ENCODE measurements around the gene UBN1.

Gene UBN1

DNA sequence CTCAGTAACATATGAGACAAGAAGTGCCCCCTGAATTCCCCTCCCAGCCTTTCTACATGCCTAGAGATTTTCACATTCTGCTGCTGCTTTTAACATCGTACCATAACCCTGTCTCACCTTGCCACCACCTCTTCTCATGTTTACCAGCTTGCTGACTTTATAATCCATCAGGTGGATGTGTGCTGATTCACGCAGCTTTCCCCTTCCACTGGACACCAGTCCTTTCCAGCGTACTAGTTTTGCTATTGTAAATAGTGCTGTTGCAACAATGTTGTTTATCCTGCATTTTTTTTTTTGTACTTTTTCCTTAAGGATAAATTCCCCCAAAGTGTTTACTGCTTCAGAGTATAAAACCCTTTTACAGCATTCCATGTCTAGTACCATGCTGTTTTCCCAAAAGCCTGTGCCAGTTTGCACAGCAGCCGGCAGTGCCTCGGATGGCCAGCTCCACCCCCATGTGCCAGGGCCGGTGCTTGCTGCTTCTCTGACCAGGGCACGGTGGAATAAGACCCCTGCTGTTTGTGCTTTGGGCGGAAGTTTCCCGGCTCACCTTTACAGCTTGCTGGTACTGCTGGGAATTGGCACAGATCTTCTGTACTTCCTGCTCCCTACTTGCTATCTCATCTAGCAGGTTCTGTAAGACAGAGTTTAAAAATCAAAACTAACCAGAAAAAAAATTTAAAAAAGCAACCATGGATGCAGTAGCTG is 41.3 kb downstream of the UBN1 start:
- Histone ChIP-seq H3K9ac (ENCODE audit: low read length in 2 of 2) (no peak overlapping the region), H3K27me3 (ENCODE audit: control insufficient read depth in 1 of 2, insufficient read depth in 2 of 2, low read length in 2 of 2) (no peaks in the 10 kb centered on the region), H3K27ac (ENCODE audit: low read length) (no peak overlapping the region), H3K4me3 (ENCODE audit: low read length in 2 of 2) (no peak overlapping the region), H3K36me3 (ENCODE audit: control insufficient read depth in 2 of 2, insufficient read depth in 2 of 2, low read length in 2 of 2) (peaks cover 32 to 44% of the 10 kb centered on the region in 2 donors), H3K4me1 (ENCODE audit: control insufficient read depth, insufficient read depth, low read length) (peaks cover 15% of the 10 kb centered on the region), H3K9me3 (ENCODE audit: control insufficient read depth in 2 of 2, low read length in 2 of 2) (no peaks in the 10 kb centered on the region)

DNA sequence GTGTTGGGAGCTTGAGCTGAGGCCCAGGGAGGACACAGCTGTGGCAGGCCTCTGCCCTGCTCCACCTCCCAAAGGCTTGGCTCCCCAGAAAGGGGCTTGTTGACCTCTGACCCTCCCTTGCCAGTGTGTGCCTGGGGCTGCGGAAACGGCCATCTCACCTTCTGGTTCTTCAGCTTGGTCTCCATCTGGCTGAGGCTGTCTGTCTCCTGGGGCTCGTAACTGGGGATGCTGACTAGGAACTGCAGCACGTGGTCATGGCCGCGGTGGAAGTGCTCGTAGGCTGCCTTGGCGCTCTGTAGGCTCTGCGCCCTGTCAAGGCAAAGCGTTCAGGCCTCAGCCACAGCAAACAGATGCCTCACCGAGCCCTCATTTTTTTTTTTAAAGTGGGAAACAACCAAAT is 42.7 kb downstream of the UBN1 start:
- Histone ChIP-seq H3K9ac (ENCODE audit: low read length in 2 of 2) (no peak overlapping the region), H3K4me1 (ENCODE audit: control insufficient read depth, insufficient read depth, low read length) (peaks cover 15% of the 10 kb centered on the region), H3K27ac (ENCODE audit: low read length) (no peak overlapping the region), H3K27me3 (ENCODE audit: control insufficient read depth in 1 of 2, insufficient read depth in 2 of 2, low read length in 2 of 2) (no peaks in the 10 kb centered on the region), H3K9me3 (ENCODE audit: control insufficient read depth in 2 of 2, low read length in 2 of 2) (no peaks in the 10 kb centered on the region), H3K4me3 (ENCODE audit: low read length in 2 of 2) (no peak overlapping the region), H3K36me3 (ENCODE audit: control insufficient read depth in 2 of 2, insufficient read depth in 2 of 2, low read length in 2 of 2) (peaks cover 27 to 30% of the 10 kb centered on the region in 2 donors)

GRCh38 chr16:4890686-4891085 is 43.4 kb downstream of the UBN1 start:
- Histone ChIP-seq H3K4me1 (ENCODE audit: control insufficient read depth, insufficient read depth, low read length) (peaks cover 15% of the 10 kb centered on the region), H3K9me3 (ENCODE audit: control insufficient read depth in 2 of 2, low read length in 2 of 2) (no peaks in the 10 kb centered on the region), H3K4me3 (ENCODE audit: low read length in 2 of 2) (no peak overlapping the region), H3K27me3 (ENCODE audit: control insufficient read depth in 1 of 2, insufficient read depth in 2 of 2, low read length in 2 of 2) (peaks cover 0 to 3% of the 10 kb centered on the region in 2 donors), H3K27ac (ENCODE audit: low read length) (no peak overlapping the region), H3K9ac (ENCODE audit: low read length in 2 of 2) (no peak overlapping the region), H3K36me3 (ENCODE audit: control insufficient read depth in 2 of 2, insufficient read depth in 2 of 2, low read length in 2 of 2) (peaks cover 26% of the 10 kb centered on the region in 2 donors)

GRCh38 chr16:4891097-4891885 is 44.0 kb downstream of the UBN1 start:
- no peak overlapping the region for H3K27ac ChIP-seq (ENCODE audit: low read length)
- H3K4me3 ChIP-seq (ENCODE audit: low read length in 2 of 2), result no peak overlapping the region
- peaks cover 20 to 22% of the 10 kb centered on the region in 2 donors for H3K36me3 ChIP-seq (ENCODE audit: control insufficient read depth in 2 of 2, insufficient read depth in 2 of 2, low read length in 2 of 2)

DNA sequence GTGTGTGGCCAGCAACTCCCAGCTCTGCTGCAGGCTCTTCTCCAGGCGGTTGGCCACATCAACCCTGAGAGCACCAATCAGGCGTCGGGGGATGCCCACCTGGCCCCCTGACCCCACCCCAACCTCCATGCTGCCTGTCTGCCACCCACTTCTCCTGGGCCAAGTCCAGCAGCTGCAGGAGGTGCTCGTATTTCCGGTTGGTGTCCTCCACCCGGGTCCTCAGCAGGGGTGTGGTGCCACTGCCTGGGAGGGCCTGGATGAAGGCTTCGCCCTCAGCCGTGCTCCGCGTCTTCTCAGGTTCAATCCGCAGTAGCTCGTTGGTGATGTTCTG is 44.6 kb downstream of the UBN1 start:
- H3K36me3 ChIP-seq (ENCODE audit: control insufficient read depth in 2 of 2, insufficient read depth in 2 of 2, low read length in 2 of 2), result peaks cover 19 to 20% of the 10 kb centered on the region in 2 donors
- no peaks in the 10 kb centered on the region for H3K9me3 ChIP-seq (ENCODE audit: control insufficient read depth in 2 of 2, low read length in 2 of 2)
- H3K9ac ChIP-seq (ENCODE audit: low read length in 2 of 2), result no peak overlapping the region
- no peak overlapping the region for H3K27ac ChIP-seq (ENCODE audit: low read length)
- peaks cover 15% of the 10 kb centered on the region for H3K4me1 ChIP-seq (ENCODE audit: control insufficient read depth, insufficient read depth, low read length)
- H3K27me3 ChIP-seq (ENCODE audit: control insufficient read depth in 1 of 2, insufficient read depth in 2 of 2, low read length in 2 of 2), result peaks cover 0 to 3% of the 10 kb centered on the region in 2 donors
- no peak overlapping the region for H3K4me3 ChIP-seq (ENCODE audit: low read length in 2 of 2)

More at GRCh38 chr16:4891097-4891885, 44.0 kb downstream of the UBN1 start:
- no peak overlapping the region for H3K9ac ChIP-seq (ENCODE audit: low read length in 2 of 2)
- peaks cover 15% of the 10 kb centered on the region for H3K4me1 ChIP-seq (ENCODE audit: control insufficient read depth, insufficient read depth, low read length)
- peaks cover 0 to 3% of the 10 kb centered on the region in 2 donors for H3K27me3 ChIP-seq (ENCODE audit: control insufficient read depth in 1 of 2, insufficient read depth in 2 of 2, low read length in 2 of 2)
- no peaks in the 10 kb centered on the region for H3K9me3 ChIP-seq (ENCODE audit: control insufficient read depth in 2 of 2, low read length in 2 of 2)

DNA sequence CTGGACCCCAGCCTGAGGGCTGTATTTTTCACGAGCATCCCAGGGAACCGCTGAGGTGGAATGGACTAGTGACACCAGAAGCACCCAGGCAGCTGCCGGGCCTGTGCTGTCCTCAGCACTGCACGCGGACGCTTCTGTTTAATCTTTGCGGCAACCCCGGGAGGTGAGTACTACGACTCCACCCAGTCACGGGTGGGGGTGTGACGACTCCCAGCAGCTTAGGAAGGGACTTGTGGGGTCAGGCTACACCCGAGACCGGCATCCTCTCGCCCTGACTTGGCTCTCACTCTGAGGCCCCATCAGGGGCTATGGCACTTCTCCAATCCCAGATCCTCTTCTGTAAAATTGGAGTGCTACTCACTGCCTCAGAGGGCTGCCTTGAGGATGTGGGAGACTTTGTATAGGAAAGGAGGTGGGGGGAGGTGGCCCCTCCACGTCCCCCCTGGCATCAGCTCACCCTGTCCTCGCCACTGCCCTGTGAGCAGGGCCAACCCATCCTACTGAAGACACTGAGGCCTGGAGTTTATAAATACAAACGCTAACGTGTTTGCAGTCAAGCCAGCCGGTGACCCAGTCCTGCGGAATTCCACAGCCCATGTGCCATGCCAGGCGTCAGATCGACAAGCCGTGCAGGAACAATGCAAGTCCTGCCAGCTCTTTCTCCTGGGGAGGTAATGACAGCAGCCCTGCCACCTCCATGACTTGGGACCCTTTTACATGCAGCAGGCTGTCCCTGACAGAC is 45.3 kb downstream of the UBN1 start:
- peak overlapping the region in 1 of 2 donors; percentile 29 for H3K9ac ChIP-seq (ENCODE audit: low read length in 2 of 2)
- no peaks in the 10 kb centered on the region for H3K9me3 ChIP-seq (ENCODE audit: control insufficient read depth in 2 of 2, low read length in 2 of 2)
- peaks cover 15% of the 10 kb centered on the region for H3K4me1 ChIP-seq (ENCODE audit: control insufficient read depth, insufficient read depth, low read length)
- no peak overlapping the region for H3K27ac ChIP-seq (ENCODE audit: low read length)
- H3K4me3 ChIP-seq (ENCODE audit: low read length in 2 of 2), result peak overlapping the region in 1 of 2 donors; percentile 15
- H3K36me3 ChIP-seq (ENCODE audit: control insufficient read depth in 2 of 2, insufficient read depth in 2 of 2, low read length in 2 of 2), result peaks cover 14 to 15% of the 10 kb centered on the region in 2 donors
- peaks cover 0 to 3% of the 10 kb centered on the region in 2 donors for H3K27me3 ChIP-seq (ENCODE audit: control insufficient read depth in 1 of 2, insufficient read depth in 2 of 2, low read length in 2 of 2)

DNA sequence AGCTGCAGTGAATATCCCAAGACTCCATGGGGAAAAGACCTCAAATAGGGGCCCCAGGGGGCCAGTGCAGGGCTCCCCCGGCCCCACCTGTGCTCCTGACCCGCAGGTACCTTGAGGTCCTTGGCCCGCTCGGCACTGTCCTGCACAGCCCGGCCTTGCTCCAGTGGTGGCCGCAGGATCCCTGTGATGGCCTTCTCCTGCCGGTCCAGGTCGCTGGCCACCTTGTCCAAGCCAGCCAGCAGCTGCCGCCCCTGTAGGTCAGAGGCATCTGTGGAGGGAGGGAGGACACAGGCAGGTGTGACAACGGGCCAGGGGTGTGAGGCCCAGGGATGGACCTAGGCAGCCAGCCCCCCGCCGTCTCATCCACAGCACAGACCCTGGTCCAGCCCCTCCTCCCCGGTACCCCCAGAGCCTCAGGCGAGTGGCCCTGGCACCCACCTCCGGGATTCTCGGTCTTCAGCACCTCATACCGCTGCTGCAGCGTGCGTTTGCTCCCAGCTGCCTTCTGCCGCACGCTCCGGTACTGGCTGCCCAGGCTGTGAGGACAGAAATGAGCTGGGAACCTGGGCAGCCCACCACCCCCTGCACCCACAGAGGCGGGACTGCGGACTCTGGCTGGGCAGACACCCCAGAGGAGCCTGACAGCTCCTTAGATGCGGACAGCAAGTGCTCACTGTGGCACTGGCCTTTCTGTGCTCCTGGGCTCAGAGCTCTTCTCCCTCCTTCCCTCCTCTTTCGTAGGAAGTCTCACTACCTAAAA is 46.0 kb downstream of the UBN1 start:
- H3K9me3 ChIP-seq (ENCODE audit: control insufficient read depth in 2 of 2, low read length in 2 of 2), result no peaks in the 10 kb centered on the region
- no peak overlapping the region for H3K9ac ChIP-seq (ENCODE audit: low read length in 2 of 2)
- H3K4me1 ChIP-seq (ENCODE audit: control insufficient read depth, insufficient read depth, low read length), result peaks cover 15% of the 10 kb centered on the region
- no peak overlapping the region for H3K27ac ChIP-seq (ENCODE audit: low read length)
- H3K36me3 ChIP-seq (ENCODE audit: control insufficient read depth in 2 of 2, insufficient read depth in 2 of 2, low read length in 2 of 2), result peaks cover 9 to 10% of the 10 kb centered on the region in 2 donors
- H3K27me3 ChIP-seq (ENCODE audit: control insufficient read depth in 1 of 2, insufficient read depth in 2 of 2, low read length in 2 of 2), result peaks cover 0 to 3% of the 10 kb centered on the region in 2 donors
- no peak overlapping the region for H3K4me3 ChIP-seq (ENCODE audit: low read length in 2 of 2)

- Histone ChIP-seq H3K27me3 (ENCODE audit: control insufficient read depth in 1 of 2, insufficient read depth in 2 of 2, low read length in 2 of 2) (peaks cover 0 to 3% of the 10 kb centered on the region in 2 donors), H3K4me1 (ENCODE audit: control insufficient read depth, insufficient read depth, low read length) (peaks cover 15% of the 10 kb centered on the region), H3K9ac (ENCODE audit: low read length in 2 of 2) (no peak overlapping the region), H3K36me3 (ENCODE audit: control insufficient read depth in 2 of 2, insufficient read depth in 2 of 2, low read length in 2 of 2) (peaks cover 8 to 9% of the 10 kb centered on the region in 2 donors), H3K4me3 (ENCODE audit: low read length in 2 of 2) (no peak overlapping the region), H3K9me3 (ENCODE audit: control insufficient read depth in 2 of 2, low read length in 2 of 2) (no peaks in the 10 kb centered on the region), H3K27ac (ENCODE audit: low read length) (no peak overlapping the region)
Measured at GRCh38 chr16:4894276-4895150, 47.2 kb downstream of the UBN1 start.

DNA sequence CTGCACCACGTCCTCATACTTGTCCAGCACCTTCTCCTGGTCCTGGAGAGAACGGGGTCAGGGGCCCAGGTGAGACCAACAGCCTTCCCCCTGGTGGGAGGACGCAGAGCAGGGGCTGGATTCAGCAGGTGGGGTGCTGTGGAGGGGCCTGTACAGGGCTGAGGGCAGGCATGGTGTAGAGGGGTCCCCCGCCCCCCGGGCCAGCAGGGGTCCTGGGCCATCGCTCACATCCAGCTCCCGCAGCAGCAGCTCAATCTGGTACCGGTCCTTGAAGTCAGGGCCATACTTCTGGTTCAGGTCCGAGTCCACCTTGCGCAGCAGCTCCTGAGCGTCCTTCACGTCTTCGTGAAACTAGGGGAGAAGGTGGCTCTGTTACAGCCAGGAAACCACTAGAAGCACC is 48.1 kb downstream of the UBN1 start:
- H3K27ac ChIP-seq (ENCODE audit: low read length), result no peak overlapping the region
- no peak overlapping the region for H3K4me3 ChIP-seq (ENCODE audit: low read length in 2 of 2)
- peaks cover 15% of the 10 kb centered on the region for H3K4me1 ChIP-seq (ENCODE audit: control insufficient read depth, insufficient read depth, low read length)
- no peak overlapping the region for H3K9ac ChIP-seq (ENCODE audit: low read length in 2 of 2)
- no peaks in the 10 kb centered on the region for H3K9me3 ChIP-seq (ENCODE audit: control insufficient read depth in 2 of 2, low read length in 2 of 2)
- peaks cover 2 to 3% of the 10 kb centered on the region in 2 donors for H3K36me3 ChIP-seq (ENCODE audit: control insufficient read depth in 2 of 2, insufficient read depth in 2 of 2, low read length in 2 of 2)
- peaks cover 0 to 3% of the 10 kb centered on the region in 2 donors for H3K27me3 ChIP-seq (ENCODE audit: control insufficient read depth in 1 of 2, insufficient read depth in 2 of 2, low read length in 2 of 2)
